Thyroid gland (tissue), 4 donors: ENCODE results near the gene BUD23.

Experiments
- POLR2A ChIP-seq, 2 donors: fragments of 450-650 bp; IDR thresholded peaks; one replicate each; pipeline ENCODE4 v1.6.1; 2017; ENCODE audit warnings: antibody characterized with exemption in 2 of 2, mild to moderate bottlenecking in 2 of 2, moderate library complexity in 1 of 2
- TF ChIP-seq, protein P1 (sequence below), 6 experiments: fragments of 200-600 bp in 3 of 6; fragments of 450-650 bp in 3 of 6; sonication (generic) in 3 of 6; IDR thresholded peaks; one replicate each; pipeline ENCODE4 v1.5.1; 2016 to 2019; ENCODE audit warnings: antibody characterized with exemption in 6 of 6, mild to moderate bottlenecking in 2 of 6, inconsistent platforms in 1 of 6, moderate library complexity in 1 of 6

DNA sequence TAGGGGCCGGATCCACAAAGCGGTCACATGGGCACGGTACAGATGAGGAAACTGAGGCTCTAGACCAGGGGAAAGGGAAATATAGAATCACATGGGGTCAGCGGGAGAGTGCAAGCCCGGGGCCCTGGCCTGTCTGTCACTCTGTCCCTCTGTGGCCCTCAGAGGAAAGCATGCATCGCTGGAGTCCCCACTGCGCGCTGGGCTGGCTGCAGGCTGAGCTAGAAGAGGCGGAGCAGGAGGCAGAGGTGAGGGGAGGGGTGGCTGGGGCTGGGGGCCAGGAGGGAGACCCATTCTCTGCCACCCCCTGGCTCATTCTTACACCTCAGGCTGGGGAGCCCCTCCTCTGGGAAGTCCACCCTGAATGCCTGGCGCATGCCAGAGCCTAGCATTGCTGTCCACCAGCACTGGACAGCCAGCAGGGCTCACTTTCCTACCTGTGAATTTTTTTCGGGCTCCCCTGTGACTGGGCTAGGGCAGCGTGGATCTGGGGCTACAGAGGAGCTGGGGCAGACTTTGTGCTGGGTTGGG, 13.5 kb upstream of the BUD23 start:
- TF ChIP-seq, protein P1, sequence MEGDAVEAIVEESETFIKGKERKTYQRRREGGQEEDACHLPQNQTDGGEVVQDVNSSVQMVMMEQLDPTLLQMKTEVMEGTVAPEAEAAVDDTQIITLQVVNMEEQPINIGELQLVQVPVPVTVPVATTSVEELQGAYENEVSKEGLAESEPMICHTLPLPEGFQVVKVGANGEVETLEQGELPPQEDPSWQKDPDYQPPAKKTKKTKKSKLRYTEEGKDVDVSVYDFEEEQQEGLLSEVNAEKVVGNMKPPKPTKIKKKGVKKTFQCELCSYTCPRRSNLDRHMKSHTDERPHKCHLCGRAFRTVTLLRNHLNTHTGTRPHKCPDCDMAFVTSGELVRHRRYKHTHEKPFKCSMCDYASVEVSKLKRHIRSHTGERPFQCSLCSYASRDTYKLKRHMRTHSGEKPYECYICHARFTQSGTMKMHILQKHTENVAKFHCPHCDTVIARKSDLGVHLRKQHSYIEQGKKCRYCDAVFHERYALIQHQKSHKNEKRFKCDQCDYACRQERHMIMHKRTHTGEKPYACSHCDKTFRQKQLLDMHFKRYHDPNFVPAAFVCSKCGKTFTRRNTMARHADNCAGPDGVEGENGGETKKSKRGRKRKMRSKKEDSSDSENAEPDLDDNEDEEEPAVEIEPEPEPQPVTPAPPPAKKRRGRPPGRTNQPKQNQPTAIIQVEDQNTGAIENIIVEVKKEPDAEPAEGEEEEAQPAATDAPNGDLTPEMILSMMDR (IDR thresholded peaks at IDR 0.05): no peak
- no peak for TF ChIP-seq POLR2A (IDR thresholded peaks at IDR 0.05)
